NCI-H146 treated with DMSO at 0.1 percent for 48 hours (cell line): ENCODE data around the gene ZNF555.
A peak's percentile ranks its signal among the peaks of the same experiment; 100 is the strongest.
"Not testable (repeated sequence)": the region's sequence is repeated elsewhere in the genome, so short reads cannot be mapped to it uniquely, and the experiment has no call there.

Experiments
- DNase-seq: peaks from one replicate; lab custom pipeline; 2025; ENCODE audit not compliant: unreplicated experiment; lab: John Stamatoyannopoulos, UW

The ZNF555 gene

GRCh38 chr19:2866495-2867024 lies 25.3 kb downstream of the ZNF555 start:
- DNase-seq: no peak

GRCh38 chr19:2867025-2867991 lies 26.0 kb downstream of the ZNF555 start, which contains the start of gene ZNF556:
TSS of gene ZNF556 (plus strand) at chr19:2867335. CDS start at chr19:2867422, 87 bp downstream.
- DNase-seq: peak; percentile 95

- DNase-seq: no peak
These were observed 28.3 kb downstream of the ZNF555 start for GRCh38 chr19:2869618-2870017.

- DNase-seq: not testable (repeated sequence)
These were observed 30.9 kb downstream of the ZNF555 start for GRCh38 chr19:2872175-2872574.

- no peak for DNase-seq
These were observed 36.4 kb downstream of the ZNF555 start for GRCh38 chr19:2877398-2878331.

- no peak for DNase-seq
These were observed 42.6 kb downstream of the ZNF555 start for GRCh38 chr19:2883686-2884439.

GRCh38 chr19:2885736-2886135 lies 44.5 kb downstream of the ZNF555 start:
- no peak for DNase-seq

GRCh38 chr19:2887391-2887914 lies 46.2 kb downstream of the ZNF555 start:
- peak; percentile 90 for DNase-seq

GRCh38 chr19:2888731-2889224 lies 47.5 kb downstream of the ZNF555 start:
- DNase-seq: peak; percentile 85

- DNase-seq: not testable (repeated sequence)
These were observed 49.3 kb downstream of the ZNF555 start for GRCh38 chr19:2890531-2890930.

GRCh38 chr19:2896694-2897093 lies 55.4 kb downstream of the ZNF555 start:
- DNase-seq: no peak

GRCh38 chr19:2900296-2901252 lies 59.3 kb downstream of the ZNF555 start, which contains the start of gene ZNF57:
TSS of gene ZNF57 (plus strand) at chr19:2900928. CDS start at chr19:2901046, 118 bp downstream.
- peak; percentile 91 for DNase-seq

- no peak for DNase-seq
These were observed 61.4 kb downstream of the ZNF555 start for GRCh38 chr19:2902590-2903218.

GRCh38 chr19:2903326-2903725 lies 62.1 kb downstream of the ZNF555 start:
- DNase-seq: not testable (repeated sequence)

- no peak for DNase-seq
These were observed 64.7 kb downstream of the ZNF555 start for GRCh38 chr19:2905918-2906519.

GRCh38 chr19:2906631-2907195 lies 65.4 kb downstream of the ZNF555 start:
- no peak for DNase-seq
